PC-3 (cell line): ENCODE data around the gene TRAF3. TPM values are rescaled to one million over a fixed set of nuclear protein-coding genes. Genes with fewer than 3 reads are reported as not detected.

ENCODE experiments used
- ATAC-seq: fragments of 200-7000 bp; cut with Tn5 transposase; 2 replicates; pipeline ENCODE4 v1.9.1; 2020; ENCODE audit warnings: mild to moderate bottlenecking, moderate library complexity
- BruUV-seq: library from RNA; stranded (reverse); fragments of 400-500 nt; replicated peaks from 2 replicates; lab custom pipeline; 2021; lab: Mats Ljungman, UMichigan
- CTCF ChIA-PET: fragments of 300-600 bp; sonication (Branson Sonifier 250); formaldehyde crosslinking; loops from one replicate; lab custom pipeline; 2022; ENCODE audit warnings: antibody characterized with exemption; lab: Charles Lee
- POLR2A ChIA-PET: fragments of 300-600 bp; sonication (Branson Sonifier 250); formaldehyde crosslinking; loops from one replicate; lab custom pipeline; 2022; ENCODE audit warnings: antibody characterized with exemption; ENCODE audit not compliant: unreplicated experiment; lab: Charles Lee
- DNase-seq: peaks from one replicate; pipeline ENCODE4 v3.0.0-alpha.2; 2015
- H2AFZ ChIP-seq: fragments of 300-600 bp; sonication (generic); 2 replicates; pipeline ENCODE4 v1.6.0; 2016; ENCODE audit warnings: antibody characterized with exemption, low read length
- H3F3A ChIP-seq: fragments of 300-600 bp; sonication (generic); one replicate; pipeline ENCODE4 v1.6.0; 2017; ENCODE audit warnings: antibody characterized with exemption, low read length, control low read depth, mild to moderate bottlenecking; ENCODE audit not compliant: unreplicated experiment
- H3K27ac ChIP-seq: fragments of 300-600 bp; sonication (generic); 2 replicates; pipeline ENCODE4 v1.5.1; 2016; ENCODE audit warnings: mild to moderate bottlenecking, low read length
- H3K27me3 ChIP-seq: fragments of 300-600 bp; sonication (generic); 2 replicates; pipeline ENCODE4 v1.6.1; 2016; ENCODE audit warnings: low read length, mixed read lengths
- H3K36me3 ChIP-seq: fragments of 300-600 bp; sonication (generic); 2 replicates; pipeline ENCODE4 v1.6.1; 2016; ENCODE audit warnings: low read depth, mixed run types, low read length, mixed read lengths
- H3K4me1 ChIP-seq: fragments of 300-600 bp; sonication (generic); 2 replicates; pipeline ENCODE4 v1.5.1; 2016; ENCODE audit warnings: low read length; ENCODE audit not compliant: insufficient read depth
- H3K4me2 ChIP-seq: fragments of 300-600 bp; sonication (generic); 2 replicates; pipeline ENCODE4 v1.6.0; 2016; ENCODE audit warnings: low read length
- H3K4me3 ChIP-seq: fragments of 300-600 bp; sonication (generic); 2 replicates; pipeline ENCODE4 v1.5.1; 2016; ENCODE audit warnings: mild to moderate bottlenecking, low read length, mixed read lengths
- H3K79me2 ChIP-seq: fragments of 300-600 bp; sonication (generic); 2 replicates; pipeline ENCODE4 v1.6.1; 2017; ENCODE audit warnings: low read length, mixed read lengths
- H3K9ac ChIP-seq: fragments of 300-600 bp; sonication (generic); 2 replicates; pipeline ENCODE4 v1.6.0; 2016; ENCODE audit warnings: mild to moderate bottlenecking, low read length
- H3K9me2 ChIP-seq: fragments of 300-600 bp; sonication (generic); replicated peaks from 2 replicates; pipeline ENCODE4 v1.6.1; 2016; ENCODE audit warnings: mixed run types, low read length, mixed read lengths
- H3K9me3 ChIP-seq: fragments of 300-600 bp; sonication (generic); 2 replicates; pipeline ENCODE4 v1.6.1; 2016; ENCODE audit warnings: low read length, mixed read lengths
- H4K20me1 ChIP-seq: fragments of 300-600 bp; sonication (generic); 2 replicates; pipeline ENCODE4 v1.6.1; 2016; ENCODE audit warnings: low read length, mixed read lengths
- EZH2 ChIP-seq: fragments of 300-600 bp; sonication (generic); IDR thresholded peaks from one replicate; pipeline ENCODE4 v1.6.1; 2017; ENCODE audit warnings: antibody characterized with exemption, mild to moderate bottlenecking, low read length; ENCODE audit not compliant: unreplicated experiment
- EZH2phosphoT487 ChIP-seq: fragments of 300-600 bp; sonication (generic); IDR thresholded peaks from 2 replicates; pipeline ENCODE4 v1.6.1; 2018; ENCODE audit warnings: mild to moderate bottlenecking, antibody characterized with exemption, low read length, borderline replicate concordance
- intact Hi-C: fragments of 100-400 bp; cut with micrococcal nuclease; formaldehyde crosslinking; loops from 2 replicates; pipeline ENCODE4 v1.9.0; 2023
- total RNA-seq: library from RNA; depleted of rRNA; stranded (reverse); fragments of >200 nt; gene quantifications from 2 replicates; pipeline ENCODE4 v1.2.3, GENCODE V29; 2014
- TF ChIP-seq, protein P1 (sequence below): fragments of 300-600 bp; sonication (generic); conservative IDR thresholded peaks from 2 replicates; pipeline ENCODE4 v1.5.1; 2017; ENCODE audit warnings: antibody characterized with exemption, low read depth, mild to moderate bottlenecking, low read length

TRAF3 gene
- total RNA-seq, 1 experiment from 2014 or later, result 19.4 TPM

DNA sequence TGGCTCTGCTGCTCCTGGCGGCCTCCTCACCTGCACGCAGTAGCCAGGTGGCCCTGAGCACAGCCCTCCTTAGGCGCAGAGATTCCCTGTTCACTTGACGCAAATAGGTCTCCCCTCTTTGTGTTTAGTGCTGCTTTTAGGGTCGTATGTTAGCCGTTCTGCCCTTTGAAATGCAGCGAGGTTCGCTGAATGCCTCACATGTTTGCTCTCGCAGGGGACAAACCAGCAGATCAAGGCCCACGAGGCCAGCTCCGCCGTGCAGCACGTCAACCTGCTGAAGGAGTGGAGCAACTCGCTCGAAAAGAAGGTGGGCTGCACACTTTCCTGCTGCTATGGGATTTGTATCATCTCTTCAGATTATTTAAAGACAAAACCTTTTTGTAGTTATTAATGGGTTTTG lies 113.9 kb downstream of the TRAF3 start:
- H3K27me3 ChIP-seq, result no peaks in the 10 kb centered on the region
- H3K9ac ChIP-seq, result no peak overlapping the region
- ATAC-seq (no peak), DNase-seq (no peak)
- POLR2A ChIA-PET, result no interaction called here
- H3K27ac ChIP-seq, result no peak overlapping the region
- TF ChIP-seq EZH2phosphoT487 (no peak), EZH2 (no peak)
- TF ChIP-seq, protein P1, sequence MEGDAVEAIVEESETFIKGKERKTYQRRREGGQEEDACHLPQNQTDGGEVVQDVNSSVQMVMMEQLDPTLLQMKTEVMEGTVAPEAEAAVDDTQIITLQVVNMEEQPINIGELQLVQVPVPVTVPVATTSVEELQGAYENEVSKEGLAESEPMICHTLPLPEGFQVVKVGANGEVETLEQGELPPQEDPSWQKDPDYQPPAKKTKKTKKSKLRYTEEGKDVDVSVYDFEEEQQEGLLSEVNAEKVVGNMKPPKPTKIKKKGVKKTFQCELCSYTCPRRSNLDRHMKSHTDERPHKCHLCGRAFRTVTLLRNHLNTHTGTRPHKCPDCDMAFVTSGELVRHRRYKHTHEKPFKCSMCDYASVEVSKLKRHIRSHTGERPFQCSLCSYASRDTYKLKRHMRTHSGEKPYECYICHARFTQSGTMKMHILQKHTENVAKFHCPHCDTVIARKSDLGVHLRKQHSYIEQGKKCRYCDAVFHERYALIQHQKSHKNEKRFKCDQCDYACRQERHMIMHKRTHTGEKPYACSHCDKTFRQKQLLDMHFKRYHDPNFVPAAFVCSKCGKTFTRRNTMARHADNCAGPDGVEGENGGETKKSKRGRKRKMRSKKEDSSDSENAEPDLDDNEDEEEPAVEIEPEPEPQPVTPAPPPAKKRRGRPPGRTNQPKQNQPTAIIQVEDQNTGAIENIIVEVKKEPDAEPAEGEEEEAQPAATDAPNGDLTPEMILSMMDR, result no peak
- H3K79me2 ChIP-seq, result no peaks in the 10 kb centered on the region
- no peaks in the 10 kb centered on the region for H4K20me1 ChIP-seq
- CTCF ChIA-PET, result no interaction called here
- intact Hi-C loops, result no loop called here
- H3K9me3 ChIP-seq, result no peaks in the 10 kb centered on the region
- H3K36me3 ChIP-seq, result peaks cover 10% of the 10 kb centered on the region; the same call in 1 of the 2 replicates
- H3K4me1 ChIP-seq, result peaks cover 3% of the 10 kb centered on the region; the same call in 1 of the 2 replicates
- no peak overlapping the region for H3K4me2 ChIP-seq
- H3K9me2 ChIP-seq, result no peaks in the 10 kb centered on the region
- no peak overlapping the region for H2AFZ ChIP-seq
- H3F3A ChIP-seq, result no peaks in the 10 kb centered on the region
- no TSS peak for BruUV-seq
- H3K4me3 ChIP-seq, result no peak overlapping the region

DNA sequence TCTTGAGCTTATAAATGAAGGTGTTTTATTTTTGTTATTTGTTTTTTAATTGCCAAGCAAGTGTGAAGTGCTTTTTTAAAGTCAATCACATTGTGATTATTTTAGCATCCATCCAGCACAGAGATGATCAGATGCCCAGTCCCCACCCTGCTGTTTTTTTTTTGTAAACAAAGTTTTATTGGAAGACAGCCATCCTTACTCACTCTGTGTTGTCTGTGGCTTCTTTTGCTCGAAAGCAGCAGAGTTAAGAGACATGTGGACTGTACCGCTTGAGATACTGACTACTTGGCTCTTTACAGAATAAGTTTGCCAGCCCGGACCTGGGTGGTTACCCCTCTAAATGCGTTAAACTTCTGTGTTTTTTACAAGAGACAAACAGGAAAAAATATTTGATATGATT lies 114.3 kb downstream of the TRAF3 start:
- H3F3A ChIP-seq, result no peaks in the 10 kb centered on the region
- no peak overlapping the region for H2AFZ ChIP-seq
- H4K20me1 ChIP-seq, result no peaks in the 10 kb centered on the region
- H3K9ac ChIP-seq, result no peak overlapping the region
- peak; percentile 81 for ATAC-seq
- TF ChIP-seq EZH2phosphoT487, result no peak
- TF ChIP-seq, protein P1, result no peak
- no peak overlapping the region for H3K27ac ChIP-seq
- H3K4me3 ChIP-seq, result no peak overlapping the region
- ChIA-PET POLR2A (no interaction called here), CTCF (no interaction called here)
- peak; percentile 65 for DNase-seq
- H3K36me3 ChIP-seq, result peaks cover 10% of the 10 kb centered on the region; the same call in 1 of the 2 replicates
- peaks cover 3% of the 10 kb centered on the region; the same call in 1 of the 2 replicates for H3K4me1 ChIP-seq
- no peaks in the 10 kb centered on the region for H3K27me3 ChIP-seq
- H3K4me2 ChIP-seq, result no peak overlapping the region
- no peaks in the 10 kb centered on the region for H3K9me3 ChIP-seq
- no peaks in the 10 kb centered on the region for H3K9me2 ChIP-seq
- H3K79me2 ChIP-seq, result no peaks in the 10 kb centered on the region
- no TSS peak for BruUV-seq
- intact Hi-C loops, result no loop called here

DNA sequence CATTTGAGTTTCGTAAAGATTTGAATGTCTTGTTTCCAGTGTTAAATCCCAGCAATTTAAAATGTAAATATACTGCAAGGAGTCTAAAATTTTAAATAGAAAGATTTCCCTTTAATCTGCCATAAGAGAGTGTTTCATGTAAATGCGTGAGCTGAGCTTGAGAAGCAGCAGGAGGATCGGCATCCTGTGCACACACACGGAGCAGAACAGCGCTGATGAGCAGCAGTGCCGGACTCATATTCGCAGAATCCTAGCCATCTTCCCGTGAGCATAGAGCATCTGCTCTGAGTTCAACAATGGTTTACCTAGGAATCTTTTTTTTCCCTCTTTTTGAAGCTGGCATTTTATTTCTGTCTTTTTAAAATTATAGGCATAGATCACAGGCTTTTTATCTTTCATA lies 115.4 kb downstream of the TRAF3 start:
- no peak overlapping the region for H3K27ac ChIP-seq
- no peaks in the 10 kb centered on the region for H3K9me2 ChIP-seq
- DNase-seq, result no peak
- H3F3A ChIP-seq, result no peaks in the 10 kb centered on the region
- H3K9me3 ChIP-seq, result no peaks in the 10 kb centered on the region
- peaks cover 3% of the 10 kb centered on the region; the same call in 1 of the 2 replicates for H3K4me1 ChIP-seq
- BruUV-seq, result no TSS peak
- no peak overlapping the region for H3K9ac ChIP-seq
- intact Hi-C loops, result no loop called here
- H3K27me3 ChIP-seq, result no peaks in the 10 kb centered on the region
- H3K4me2 ChIP-seq, result no peak overlapping the region
- no peaks in the 10 kb centered on the region for H4K20me1 ChIP-seq
- peaks cover 10% of the 10 kb centered on the region; the same call in 1 of the 2 replicates for H3K36me3 ChIP-seq
- ATAC-seq, result no peak
- TF ChIP-seq EZH2, result no peak
- TF ChIP-seq, protein P1, result no peak
- no peak for TF ChIP-seq EZH2phosphoT487
- ChIA-PET CTCF (no interaction called here), POLR2A (no interaction called here)
- H3K4me3 ChIP-seq, result no peak overlapping the region
- no peak overlapping the region for H2AFZ ChIP-seq
- H3K79me2 ChIP-seq, result no peaks in the 10 kb centered on the region
